GM20431 (cell line): ENCODE measurements around the gene PDE8A.

Source experiments
- in situ Hi-C: fragments of 300-500 bp; cut with MseI, MboI; formaldehyde crosslinking; loops from one replicate; pipeline ENCODE4 v1.15.0; 2020; ENCODE audit warnings: low sequenced_read_pairs; ENCODE audit not compliant: unreplicated experiment

PDE8A gene

GRCh38 chr15:84956199-84956598 lies 25.5 kb upstream of the PDE8A start:
- in situ Hi-C loops: no loop called here

- in situ Hi-C loops: no loop called here
Observed at GRCh38 chr15:84960391-84961113, 21.1 kb upstream of the PDE8A start.

- in situ Hi-C loops: no loop called here
Observed at GRCh38 chr15:84961114-84961452, 20.6 kb upstream of the PDE8A start.

DNA sequence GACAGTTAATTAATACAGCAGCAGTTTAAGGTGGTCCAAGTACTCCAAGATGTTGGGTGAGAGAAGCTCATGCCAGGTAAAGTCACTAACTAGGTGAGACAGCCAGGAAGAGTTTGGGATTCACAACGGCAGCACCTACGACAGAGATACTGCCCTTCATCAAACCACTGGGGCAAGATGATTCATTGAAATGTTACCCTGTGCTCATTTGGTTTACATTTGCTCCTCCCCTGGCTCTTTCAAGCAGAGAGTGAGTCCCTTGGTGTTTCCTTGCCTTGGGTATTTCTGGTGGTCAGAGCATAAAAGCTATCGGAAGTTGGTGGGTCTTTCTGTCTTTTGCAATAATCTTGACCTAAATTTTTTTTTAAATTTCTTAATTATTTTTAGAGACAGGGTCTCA lies 19.9 kb upstream of the PDE8A start:
- in situ Hi-C loops: no loop called here

DNA sequence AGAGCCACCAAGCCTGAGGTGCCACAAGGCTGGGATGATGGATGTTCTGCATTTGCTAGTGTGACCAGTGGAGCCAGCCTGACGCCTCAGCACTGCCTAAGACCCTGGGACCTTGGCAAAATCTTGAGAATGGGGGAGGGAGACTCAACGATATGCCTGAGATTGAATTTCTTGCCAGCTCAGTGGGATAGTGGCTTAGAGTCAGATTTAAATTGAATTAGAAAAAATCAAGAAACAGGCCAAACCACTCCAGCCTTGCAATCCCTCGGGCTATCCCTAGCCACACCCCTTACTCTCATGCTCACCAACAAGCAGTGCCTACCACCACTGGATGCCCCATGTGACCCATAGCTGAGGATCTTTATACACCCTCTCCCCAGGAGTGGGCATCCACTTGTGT lies 18.7 kb upstream of the PDE8A start:
- in situ Hi-C loops: no loop called here

GRCh38 chr15:84967380-84967779 lies 14.3 kb upstream of the PDE8A start:
- in situ Hi-C loops: no loop called here

DNA sequence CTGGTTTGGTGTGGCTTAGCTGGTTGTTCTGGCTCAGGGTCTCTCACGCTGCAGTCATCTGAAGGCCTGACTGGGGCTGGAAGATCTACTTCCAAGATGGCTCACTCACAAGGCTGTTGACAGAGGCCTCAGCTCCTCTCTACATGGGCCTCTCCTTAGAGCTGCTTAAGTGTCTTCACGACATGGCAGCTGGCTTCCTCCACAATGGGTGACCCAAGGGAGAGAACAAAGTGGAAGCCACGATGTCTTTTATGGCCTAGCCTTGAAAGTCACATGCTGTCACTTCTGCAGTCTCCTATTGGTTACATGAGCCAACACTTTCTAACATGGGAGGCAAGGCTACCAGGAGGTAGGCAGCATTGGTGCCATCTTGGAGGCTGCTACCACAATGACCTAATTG lies 13.4 kb upstream of the PDE8A start:
- in situ Hi-C loops: no loop called here

- in situ Hi-C loops: no loop called here
Observed at GRCh38 chr15:84969257-84969656, 12.4 kb upstream of the PDE8A start.

DNA sequence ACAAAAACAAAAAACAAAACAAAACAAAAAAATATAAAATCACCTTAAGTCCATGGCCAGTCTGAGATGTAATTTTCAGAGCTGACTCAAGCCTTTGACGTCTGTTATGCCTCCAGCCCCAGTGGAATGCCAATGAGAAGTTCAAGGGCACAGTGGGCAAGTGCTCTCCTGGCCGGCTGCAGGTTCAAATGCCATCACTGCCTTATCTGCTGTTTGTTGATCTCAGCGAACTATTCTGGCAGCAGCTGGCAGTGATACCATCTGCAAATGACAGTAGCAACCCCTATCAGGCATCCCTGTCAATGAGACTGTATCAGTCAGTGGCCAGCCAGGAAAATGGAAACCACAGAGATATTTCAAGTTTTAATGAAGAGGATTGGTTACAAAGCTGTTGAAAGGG lies 10.8 kb upstream of the PDE8A start:
- in situ Hi-C loops: loop anchor here (10.0 kb wide), 1 partner anchor 74 kb away; no protein-coding TSS in a partner anchor

GRCh38 chr15:84973492-84974460 lies 7.9 kb upstream of the PDE8A start:
- in situ Hi-C loops: loop anchor here (10.0 kb wide), 1 partner anchor 71 kb away; no protein-coding TSS in a partner anchor

GRCh38 chr15:84975871-84976351 lies 5.7 kb upstream of the PDE8A start:
- in situ Hi-C loops: loop anchor here (10.0 kb wide), 1 partner anchor 69 kb away; no protein-coding TSS in a partner anchor

GRCh38 chr15:84976746-84977345 lies 4.8 kb upstream of the PDE8A start:
- in situ Hi-C loops: loop anchor here (10.0 kb wide), 1 partner anchor 68 kb away; no protein-coding TSS in a partner anchor

GRCh38 chr15:84979651-84980050 lies 2.0 kb upstream of the PDE8A start:
- in situ Hi-C loops: loop anchor here (10.0 kb wide), 1 partner anchor 65 kb away; no protein-coding TSS in a partner anchor

DNA sequence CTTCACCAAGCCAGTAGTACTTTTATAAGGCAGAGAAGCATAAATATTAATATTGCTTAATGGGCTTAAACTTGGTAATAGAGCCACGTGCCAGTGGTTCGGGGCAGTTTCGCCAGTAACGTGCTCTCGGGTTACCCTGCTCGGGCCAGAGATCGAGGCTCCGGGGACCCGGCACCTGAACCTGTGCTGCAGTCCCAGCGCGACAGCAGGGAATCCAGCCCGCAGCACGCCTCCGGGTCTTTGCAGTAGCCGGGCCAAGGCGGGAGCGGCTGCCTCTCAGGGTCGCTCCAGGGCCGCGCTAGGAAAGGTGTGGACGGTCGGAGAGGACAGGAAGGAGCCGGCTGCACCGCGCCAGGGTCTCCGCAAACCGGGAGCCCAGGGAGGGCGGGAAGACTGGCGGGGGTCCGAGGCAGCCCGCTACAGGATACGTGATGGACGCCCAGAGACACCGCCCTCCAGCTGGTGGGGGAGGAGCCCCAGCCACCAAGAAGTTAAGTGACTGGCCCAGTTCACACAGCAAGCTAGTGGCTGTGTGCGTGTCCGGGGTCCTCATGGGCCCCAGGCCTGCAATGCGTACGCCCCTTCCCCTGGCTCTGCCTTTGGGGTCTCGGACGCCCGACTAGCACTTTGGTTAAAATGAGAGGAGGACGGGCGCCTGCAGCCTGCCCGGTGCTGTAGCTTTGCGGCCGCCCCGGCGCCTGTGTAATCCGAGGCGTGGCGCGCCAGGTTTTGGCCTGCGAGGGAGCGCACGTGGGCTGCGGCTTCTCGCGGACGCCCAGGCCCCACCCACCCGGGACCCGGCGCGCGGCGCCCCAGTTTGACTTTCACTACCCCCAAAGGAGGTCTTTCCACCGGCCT lies 1.2 kb upstream of the PDE8A start:
- in situ Hi-C loops: no loop called here

DNA sequence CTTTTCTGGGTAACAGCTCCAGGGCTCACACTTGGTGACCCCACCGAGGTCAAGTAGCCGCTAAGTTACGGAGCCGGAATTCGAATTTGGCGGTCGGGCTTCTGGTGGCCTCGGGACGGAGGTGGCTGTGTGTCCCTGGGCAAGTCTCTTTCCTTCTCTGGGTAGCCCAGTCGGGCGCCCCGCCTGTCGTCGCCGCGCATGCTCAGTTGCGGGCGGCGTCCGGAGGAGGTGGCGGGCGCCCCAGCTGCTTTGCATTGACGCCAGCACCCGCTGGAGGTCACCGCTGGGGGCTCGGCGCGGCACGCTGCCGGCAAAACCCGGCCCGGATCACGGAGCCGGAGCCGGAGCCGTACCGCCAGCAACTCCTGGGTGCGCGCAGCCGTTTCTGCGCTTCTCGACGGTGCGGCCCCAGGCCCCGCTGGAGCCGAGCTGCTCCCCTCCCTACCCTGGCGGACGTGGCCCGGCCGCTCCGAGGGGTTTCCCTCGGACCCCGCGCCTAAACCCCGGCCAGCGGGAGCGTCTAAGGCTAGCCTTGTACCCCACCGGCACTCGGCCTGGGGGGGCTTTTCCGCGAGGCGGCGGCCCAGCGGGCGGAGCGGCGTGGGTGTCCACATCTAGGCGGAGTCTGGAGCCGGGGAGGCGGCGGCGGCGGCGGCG lies 474 bp upstream of the PDE8A start:
- in situ Hi-C loops: no loop called here

GRCh38 chr15:84982301-84982920 lies 755 bp downstream of the PDE8A start:
- in situ Hi-C loops: no loop called here

DNA sequence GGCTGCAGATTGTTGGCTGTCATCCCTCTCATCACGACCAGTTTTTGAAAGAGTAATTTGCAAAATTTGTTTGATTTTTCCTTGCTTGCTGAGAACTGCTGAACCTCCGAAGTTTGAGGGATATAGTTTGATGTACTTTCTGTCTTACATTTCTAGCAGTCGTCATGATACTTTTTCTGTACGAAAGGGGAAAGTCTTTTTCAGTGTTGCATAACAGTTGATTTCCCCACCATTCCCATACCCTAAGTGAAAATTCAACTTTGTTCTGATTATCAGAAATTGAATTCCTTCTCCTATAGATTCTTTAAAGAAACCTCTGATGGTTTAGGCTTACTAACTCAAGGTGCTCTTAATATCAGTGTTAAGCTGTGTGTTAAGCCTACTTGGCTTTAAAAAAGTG lies 1.6 kb downstream of the PDE8A start:
- in situ Hi-C loops: no loop called here

DNA sequence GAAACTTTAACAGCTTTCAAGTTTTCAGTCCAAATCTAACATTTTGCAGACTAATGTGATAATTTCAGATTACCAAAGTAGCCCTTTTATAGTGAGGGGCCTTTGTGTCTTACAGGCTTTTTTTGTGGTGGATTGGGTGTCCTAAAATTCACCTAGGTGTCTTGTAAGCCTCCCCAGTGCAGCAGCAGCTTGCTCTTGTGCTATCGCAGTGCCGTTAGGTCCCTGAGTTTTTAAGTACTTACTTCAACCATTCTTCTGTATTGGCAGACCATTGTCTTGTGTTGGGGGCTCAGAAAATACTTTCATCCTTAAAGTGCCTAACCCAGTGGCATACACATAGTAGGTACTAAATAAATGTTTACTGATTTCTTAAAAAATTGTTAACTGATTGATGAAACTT lies 2.1 kb downstream of the PDE8A start:
- in situ Hi-C loops: no loop called here

DNA sequence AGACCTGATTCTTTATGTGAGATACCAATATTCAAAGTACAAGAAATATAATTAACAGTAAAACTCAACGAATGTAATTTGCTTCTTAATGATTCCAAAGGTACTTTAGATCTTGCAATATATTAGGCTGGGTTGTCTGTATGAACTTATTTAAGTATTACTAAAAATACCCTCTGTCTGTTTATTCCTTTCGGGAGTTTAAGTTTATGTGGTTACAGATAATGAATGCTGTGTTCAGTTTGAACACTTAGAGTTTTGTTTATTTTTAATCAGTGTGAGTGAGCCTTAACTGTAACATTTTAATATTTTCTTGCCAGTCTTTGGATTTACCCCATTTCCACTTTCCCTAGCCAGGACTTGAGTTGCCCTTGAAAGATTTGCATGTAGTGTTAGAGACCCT lies 3.5 kb downstream of the PDE8A start:
- in situ Hi-C loops: no loop called here
